Measurements from ENCODE around the gene NUP210.
"Not testable (repeated sequence)": the region's sequence is repeated elsewhere in the genome, so short reads cannot be mapped to it uniquely, and the experiment has no call there.

NUP210 gene

DNA sequence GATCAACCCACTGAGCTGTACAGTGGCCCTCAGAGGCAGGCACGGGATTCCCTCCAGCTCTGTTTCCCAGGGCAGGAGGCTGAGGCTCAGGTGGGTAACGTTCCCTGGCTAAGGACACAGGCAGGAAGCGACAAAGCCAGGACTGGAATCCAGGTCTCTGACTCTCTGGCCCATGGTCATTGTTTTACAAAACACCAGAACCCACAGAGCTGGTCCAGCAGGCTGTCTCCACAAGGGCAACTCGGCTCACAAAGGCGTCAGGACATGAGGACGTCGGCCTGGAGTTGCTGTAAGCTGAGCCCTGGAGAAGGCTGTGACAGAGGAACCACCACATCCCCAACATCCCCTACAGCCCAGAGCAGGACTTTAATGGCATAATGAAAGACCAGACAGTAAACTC, 30.7 kb downstream of the NUP210 start:
- H3K4me1 ChIP-seq (ENCODE audit: control insufficient read depth, insufficient read depth, low read length, unreplicated experiment): no peaks in the 10 kb centered on the region
- no peak overlapping the region for H3K4me3 ChIP-seq (ENCODE audit: low read depth, low read length)
- H3K36me3 ChIP-seq (ENCODE audit: insufficient read depth, low read length): no peaks in the 10 kb centered on the region
- H3K27ac ChIP-seq (ENCODE audit: low read depth, low read length): no peak overlapping the region
- H3K79me2 ChIP-seq (ENCODE audit: control insufficient read depth, insufficient read depth, low read length, unreplicated experiment): no peaks in the 10 kb centered on the region
- H2AFZ ChIP-seq (ENCODE audit: low read length, unreplicated experiment): no peak overlapping the region
- peaks cover 21% of the 10 kb centered on the region for H3K27me3 ChIP-seq (ENCODE audit: insufficient read depth, low read length)

GRCh38 chr3:13388816-13389215, 31.3 kb downstream of the NUP210 start:
- Histone ChIP-seq H3K36me3 (ENCODE audit: insufficient read depth, low read length) (no peaks in the 10 kb centered on the region), H3K27ac (ENCODE audit: low read depth, low read length) (no peak overlapping the region), H3K79me2 (ENCODE audit: control insufficient read depth, insufficient read depth, low read length, unreplicated experiment) (no peaks in the 10 kb centered on the region)

GRCh38 chr3:13385373-13385965, 34.7 kb downstream of the NUP210 start:
- Histone ChIP-seq H3K4me3 (ENCODE audit: low read depth, low read length) (no peak overlapping the region), H2AFZ (ENCODE audit: low read length, unreplicated experiment) (no peak overlapping the region), H3K27ac (ENCODE audit: low read depth, low read length) (no peak overlapping the region), H3K4me1 (ENCODE audit: control insufficient read depth, insufficient read depth, low read length, unreplicated experiment) (peaks cover 10% of the 10 kb centered on the region), H3K27me3 (ENCODE audit: insufficient read depth, low read length) (peaks cover 5% of the 10 kb centered on the region; the same call in 1 of the 2 replicates), H3K36me3 (ENCODE audit: insufficient read depth, low read length) (no peaks in the 10 kb centered on the region), H3K79me2 (ENCODE audit: control insufficient read depth, insufficient read depth, low read length, unreplicated experiment) (no peaks in the 10 kb centered on the region)

More at GRCh38 chr3:13388816-13389215, 31.3 kb downstream of the NUP210 start:
- Histone ChIP-seq H2AFZ (ENCODE audit: low read length, unreplicated experiment) (no peak overlapping the region), H3K27me3 (ENCODE audit: insufficient read depth, low read length) (peaks cover 21% of the 10 kb centered on the region), H3K4me1 (ENCODE audit: control insufficient read depth, insufficient read depth, low read length, unreplicated experiment) (no peaks in the 10 kb centered on the region), H3K4me3 (ENCODE audit: low read depth, low read length) (no peak overlapping the region)

GRCh38 chr3:13380971-13381370, 39.2 kb downstream of the NUP210 start:
- peaks cover 36% of the 10 kb centered on the region for H3K4me1 ChIP-seq (ENCODE audit: control insufficient read depth, insufficient read depth, low read length, unreplicated experiment)
- no peaks in the 10 kb centered on the region for H3K79me2 ChIP-seq (ENCODE audit: control insufficient read depth, insufficient read depth, low read length, unreplicated experiment)
- H3K36me3 ChIP-seq (ENCODE audit: insufficient read depth, low read length): no peaks in the 10 kb centered on the region
- H3K27me3 ChIP-seq (ENCODE audit: insufficient read depth, low read length): no peaks in the 10 kb centered on the region
- no peak overlapping the region for H2AFZ ChIP-seq (ENCODE audit: low read length, unreplicated experiment)
- no peak overlapping the region for H3K4me3 ChIP-seq (ENCODE audit: low read depth, low read length)
- H3K27ac ChIP-seq (ENCODE audit: low read depth, low read length): no peak overlapping the region

DNA sequence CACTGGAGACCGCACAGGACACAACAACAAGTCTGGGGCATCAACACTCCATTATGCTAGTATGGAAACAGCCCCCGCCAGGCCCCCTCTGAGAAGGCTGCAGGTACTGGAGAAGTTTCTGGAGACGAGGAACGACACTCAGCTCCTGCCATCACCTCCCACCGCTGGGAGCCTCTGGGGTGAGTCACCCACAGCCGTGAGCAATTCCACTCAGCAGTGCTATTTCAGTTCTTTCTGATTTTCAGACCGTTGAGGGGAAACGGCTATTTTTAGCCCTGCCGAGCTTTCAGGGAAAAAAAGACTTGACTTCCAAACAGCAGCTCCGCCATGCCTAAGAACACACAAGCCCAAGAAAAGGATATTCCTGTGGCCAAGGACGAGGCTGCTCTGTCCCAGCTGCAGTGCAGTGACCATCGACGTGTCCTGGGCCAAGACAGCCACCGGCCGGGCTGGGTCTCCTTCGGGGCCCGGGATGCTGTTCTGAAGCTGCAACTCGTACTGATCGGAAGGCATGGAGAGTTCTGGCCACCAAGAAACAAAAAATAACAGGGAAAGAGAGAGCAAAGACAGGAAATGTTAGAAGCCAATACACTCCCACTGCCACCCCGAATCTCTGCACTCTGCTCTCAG, 40.8 kb downstream of the NUP210 start:
- Histone ChIP-seq H3K79me2 (ENCODE audit: control insufficient read depth, insufficient read depth, low read length, unreplicated experiment) (no peaks in the 10 kb centered on the region), H3K36me3 (ENCODE audit: insufficient read depth, low read length) (no peaks in the 10 kb centered on the region), H3K27me3 (ENCODE audit: insufficient read depth, low read length) (no peaks in the 10 kb centered on the region), H3K4me1 (ENCODE audit: control insufficient read depth, insufficient read depth, low read length, unreplicated experiment) (peaks cover 36% of the 10 kb centered on the region), H2AFZ (ENCODE audit: low read length, unreplicated experiment) (no peak overlapping the region), H3K27ac (ENCODE audit: low read depth, low read length) (peak overlapping the region; percentile 18; the same call in 1 of the 2 replicates), H3K4me3 (ENCODE audit: low read depth, low read length) (peak overlapping the region; percentile 37; the same call in 1 of the 2 replicates)

DNA sequence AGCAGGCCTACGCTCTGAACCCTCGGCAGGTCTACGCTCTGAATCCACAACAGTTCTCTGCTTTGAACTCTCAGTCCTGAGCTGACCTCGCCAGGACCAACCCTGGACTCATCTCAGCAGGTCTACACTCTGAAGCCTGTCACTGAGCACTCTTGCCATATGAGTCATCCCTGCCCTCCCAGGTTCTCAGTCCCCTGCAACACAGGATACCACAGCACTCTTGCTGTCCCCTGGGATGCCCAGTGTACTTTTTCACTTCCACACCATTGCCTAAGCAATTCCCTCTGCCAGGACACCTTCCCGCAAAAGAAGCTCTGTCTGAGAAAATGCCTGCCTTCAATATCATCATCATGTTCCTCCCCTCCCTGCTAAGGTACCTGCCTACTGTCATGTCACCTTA, 42.0 kb downstream of the NUP210 start:
- no peak overlapping the region for H2AFZ ChIP-seq (ENCODE audit: low read length, unreplicated experiment)
- no peak overlapping the region for H3K4me3 ChIP-seq (ENCODE audit: low read depth, low read length)
- no peaks in the 10 kb centered on the region for H3K79me2 ChIP-seq (ENCODE audit: control insufficient read depth, insufficient read depth, low read length, unreplicated experiment)
- no peak overlapping the region for H3K27ac ChIP-seq (ENCODE audit: low read depth, low read length)
- H3K4me1 ChIP-seq (ENCODE audit: control insufficient read depth, insufficient read depth, low read length, unreplicated experiment): peaks cover 36% of the 10 kb centered on the region
- H3K36me3 ChIP-seq (ENCODE audit: insufficient read depth, low read length): no peaks in the 10 kb centered on the region
- H3K27me3 ChIP-seq (ENCODE audit: insufficient read depth, low read length): no peaks in the 10 kb centered on the region

DNA sequence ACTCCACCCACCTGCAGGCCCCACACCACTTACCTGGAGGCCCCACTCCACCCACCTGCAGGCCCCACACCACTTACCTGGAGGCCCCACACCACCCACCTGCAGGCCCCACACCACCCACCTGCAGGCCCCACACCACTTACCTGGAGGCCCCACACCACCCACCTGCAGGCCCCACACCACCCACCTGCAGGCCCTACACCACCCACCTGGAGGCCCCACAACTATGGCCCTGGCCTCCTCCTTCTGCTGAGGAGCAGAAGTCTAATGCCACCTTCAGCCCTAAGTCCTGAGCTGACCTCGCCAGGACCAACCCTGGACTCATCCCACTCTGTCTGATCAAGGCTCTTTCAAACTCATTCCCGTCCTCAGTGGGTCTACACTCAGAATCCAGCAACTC, 42.4 kb downstream of the NUP210 start:
- H3K27me3 ChIP-seq (ENCODE audit: insufficient read depth, low read length); H3K36me3 ChIP-seq (ENCODE audit: insufficient read depth, low read length); H3K4me3 ChIP-seq (ENCODE audit: low read depth, low read length); H2AFZ ChIP-seq (ENCODE audit: low read length, unreplicated experiment); H3K79me2 ChIP-seq (ENCODE audit: control insufficient read depth, insufficient read depth, low read length, unreplicated experiment); H3K27ac ChIP-seq (ENCODE audit: low read depth, low read length): not testable (repeated sequence)
- H3K4me1 ChIP-seq (ENCODE audit: control insufficient read depth, insufficient read depth, low read length, unreplicated experiment): peaks cover 36% of the 10 kb centered on the region

GRCh38 chr3:13377021-13377420, 43.1 kb downstream of the NUP210 start:
- no peak overlapping the region for H2AFZ ChIP-seq (ENCODE audit: low read length, unreplicated experiment)
- peaks cover 36% of the 10 kb centered on the region for H3K4me1 ChIP-seq (ENCODE audit: control insufficient read depth, insufficient read depth, low read length, unreplicated experiment)
- H3K27ac ChIP-seq (ENCODE audit: low read depth, low read length): no peak overlapping the region
- H3K4me3 ChIP-seq (ENCODE audit: low read depth, low read length): no peak overlapping the region
- no peaks in the 10 kb centered on the region for H3K27me3 ChIP-seq (ENCODE audit: insufficient read depth, low read length)
- no peaks in the 10 kb centered on the region for H3K79me2 ChIP-seq (ENCODE audit: control insufficient read depth, insufficient read depth, low read length, unreplicated experiment)
- no peaks in the 10 kb centered on the region for H3K36me3 ChIP-seq (ENCODE audit: insufficient read depth, low read length)

DNA sequence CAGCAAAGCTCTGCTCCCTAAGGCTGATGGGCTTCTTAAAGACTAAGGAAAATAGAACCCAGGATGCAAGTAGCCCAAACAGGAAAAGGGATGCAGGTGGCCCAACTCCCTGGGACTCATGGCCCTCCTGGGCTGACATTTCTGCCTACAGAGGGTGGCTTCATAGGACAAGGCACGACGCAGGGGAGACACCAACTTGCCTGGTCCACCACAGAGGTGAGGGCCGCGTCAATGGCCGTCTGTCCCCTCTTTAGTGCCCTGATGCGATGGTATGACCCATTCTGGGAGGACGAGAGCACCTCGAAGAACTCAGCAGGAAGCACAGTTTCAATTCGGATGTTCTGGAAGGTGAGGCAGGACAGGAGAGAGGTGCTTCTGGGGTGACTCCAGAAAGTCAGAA, 44.0 kb downstream of the NUP210 start:
- Histone ChIP-seq H3K4me1 (ENCODE audit: control insufficient read depth, insufficient read depth, low read length, unreplicated experiment) (peaks cover 32% of the 10 kb centered on the region), H3K4me3 (ENCODE audit: low read depth, low read length) (no peak overlapping the region), H3K27me3 (ENCODE audit: insufficient read depth, low read length) (no peaks in the 10 kb centered on the region), H3K79me2 (ENCODE audit: control insufficient read depth, insufficient read depth, low read length, unreplicated experiment) (no peaks in the 10 kb centered on the region), H3K36me3 (ENCODE audit: insufficient read depth, low read length) (no peaks in the 10 kb centered on the region), H3K27ac (ENCODE audit: low read depth, low read length) (no peak overlapping the region), H2AFZ (ENCODE audit: low read length, unreplicated experiment) (no peak overlapping the region)

DNA sequence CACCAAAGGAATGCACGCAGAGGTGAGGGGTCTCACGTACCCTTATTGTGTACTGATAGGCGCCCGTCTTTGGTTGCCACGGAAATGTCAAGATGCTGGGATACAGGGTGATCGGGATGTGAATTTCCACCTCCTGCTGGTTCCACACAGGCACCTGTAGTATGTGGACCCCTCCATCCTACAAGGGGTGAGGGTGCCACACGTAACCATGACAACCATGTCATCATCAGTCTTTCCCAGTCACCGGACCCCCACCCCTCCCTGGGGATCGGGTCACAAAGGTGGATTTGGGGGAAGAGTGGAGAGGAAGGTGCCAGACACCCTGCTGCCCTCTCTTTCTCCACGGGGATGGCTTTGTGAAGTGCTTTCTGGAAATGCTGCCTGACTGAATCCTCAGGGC, 44.7 kb downstream of the NUP210 start:
- Histone ChIP-seq H3K27me3 (ENCODE audit: insufficient read depth, low read length) (peaks cover under 1% of the 10 kb centered on the region; the same call in 1 of the 2 replicates), H3K27ac (ENCODE audit: low read depth, low read length) (no peak overlapping the region), H3K79me2 (ENCODE audit: control insufficient read depth, insufficient read depth, low read length, unreplicated experiment) (no peaks in the 10 kb centered on the region), H3K4me3 (ENCODE audit: low read depth, low read length) (no peak overlapping the region), H3K4me1 (ENCODE audit: control insufficient read depth, insufficient read depth, low read length, unreplicated experiment) (peaks cover 26% of the 10 kb centered on the region), H3K36me3 (ENCODE audit: insufficient read depth, low read length) (no peaks in the 10 kb centered on the region), H2AFZ (ENCODE audit: low read length, unreplicated experiment) (no peak overlapping the region)

- Histone ChIP-seq H3K4me3 (ENCODE audit: low read depth, low read length) (no peak overlapping the region), H3K4me1 (ENCODE audit: control insufficient read depth, insufficient read depth, low read length, unreplicated experiment) (peaks cover 13% of the 10 kb centered on the region), H2AFZ (ENCODE audit: low read length, unreplicated experiment) (no peak overlapping the region), H3K79me2 (ENCODE audit: control insufficient read depth, insufficient read depth, low read length, unreplicated experiment) (no peaks in the 10 kb centered on the region), H3K27ac (ENCODE audit: low read depth, low read length) (no peak overlapping the region), H3K36me3 (ENCODE audit: insufficient read depth, low read length) (no peaks in the 10 kb centered on the region), H3K27me3 (ENCODE audit: insufficient read depth, low read length) (peaks cover 12% of the 10 kb centered on the region)
These were observed 46.0 kb downstream of the NUP210 start for GRCh38 chr3:13373975-13374586.

Measured in ACC112 (cell line).